ENCODE data around the gene PLEKHM1.

PLEKHM1 gene

GRCh38 chr17:45440839-45441515 lies 49.5 kb downstream of the PLEKHM1 start:
- DNase-seq: peak in 1 of 2 experiments; percentile 38

DNA sequence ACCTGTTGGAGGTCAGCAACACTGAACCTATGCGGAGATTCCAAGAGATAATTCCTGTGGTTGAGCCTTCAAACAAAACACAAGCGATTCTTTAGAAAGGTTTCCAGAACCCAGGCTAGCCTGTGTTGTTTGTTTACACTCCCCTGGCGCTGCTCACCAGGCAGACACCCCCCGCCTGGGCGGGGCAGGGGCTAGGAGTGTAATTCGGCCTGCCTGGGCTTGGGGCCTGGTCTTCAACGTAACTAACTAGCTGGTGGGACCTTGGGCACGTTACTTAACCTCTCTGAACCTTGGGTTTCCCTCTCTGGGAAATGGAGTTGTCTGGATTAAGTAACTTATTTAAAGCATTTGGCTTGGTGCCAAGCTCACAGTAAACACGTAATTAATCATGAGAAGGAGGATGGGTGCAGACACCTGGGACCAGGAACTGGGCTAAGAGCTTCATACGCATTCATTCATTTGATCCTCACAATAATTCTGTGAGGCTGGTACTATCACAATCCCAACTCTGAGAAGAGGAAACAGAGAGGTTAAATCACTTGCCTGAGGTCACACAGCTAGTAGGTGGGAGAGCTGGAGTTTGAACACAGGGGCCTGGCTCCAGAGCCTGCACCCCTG lies 50.3 kb downstream of the PLEKHM1 start:
- peak in 1 of 2 experiments; percentile 26 for DNase-seq

GRCh38 chr17:45438931-45439610 lies 51.5 kb downstream of the PLEKHM1 start:
- no peak for DNase-seq

DNA sequence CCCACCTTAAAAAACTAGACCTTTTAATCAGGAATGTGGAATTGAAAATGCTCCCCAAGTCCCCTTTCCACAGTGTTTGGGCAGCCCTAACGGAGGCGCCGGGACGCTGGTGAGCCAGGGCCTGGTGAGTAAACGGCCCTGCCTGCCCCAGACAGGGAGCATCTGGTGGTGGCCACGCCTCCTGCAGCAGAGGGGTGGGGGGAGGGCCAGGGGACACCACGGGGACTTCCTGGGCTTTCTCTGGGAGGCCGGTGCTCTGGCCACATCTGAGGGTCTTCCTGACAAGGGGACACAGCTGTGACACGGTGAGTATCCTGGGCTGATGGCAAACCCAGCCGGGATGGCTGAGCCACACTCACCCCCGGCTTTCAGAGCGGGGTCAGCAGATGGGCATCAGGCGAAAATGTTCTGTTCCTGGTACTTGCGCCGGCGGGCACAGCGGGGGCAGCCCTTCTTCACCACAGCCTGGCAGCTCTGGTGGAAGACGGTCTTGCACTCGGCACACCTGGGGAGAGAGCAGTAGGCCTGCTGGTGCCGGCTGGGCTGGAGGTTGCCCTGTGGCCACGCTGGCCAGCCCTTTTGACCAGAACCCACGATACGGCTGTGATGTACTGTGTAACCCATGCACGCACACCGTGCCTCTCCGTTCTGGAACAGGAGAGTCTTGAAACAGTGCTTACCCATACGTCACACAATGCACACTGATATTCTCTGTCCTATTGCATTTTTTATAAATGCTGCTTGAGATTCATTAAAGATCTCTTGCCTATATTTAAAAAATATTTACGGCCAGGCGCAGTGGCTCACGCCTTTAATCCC lies 52.8 kb downstream of the PLEKHM1 start:
- no peak for DNase-seq

DNA sequence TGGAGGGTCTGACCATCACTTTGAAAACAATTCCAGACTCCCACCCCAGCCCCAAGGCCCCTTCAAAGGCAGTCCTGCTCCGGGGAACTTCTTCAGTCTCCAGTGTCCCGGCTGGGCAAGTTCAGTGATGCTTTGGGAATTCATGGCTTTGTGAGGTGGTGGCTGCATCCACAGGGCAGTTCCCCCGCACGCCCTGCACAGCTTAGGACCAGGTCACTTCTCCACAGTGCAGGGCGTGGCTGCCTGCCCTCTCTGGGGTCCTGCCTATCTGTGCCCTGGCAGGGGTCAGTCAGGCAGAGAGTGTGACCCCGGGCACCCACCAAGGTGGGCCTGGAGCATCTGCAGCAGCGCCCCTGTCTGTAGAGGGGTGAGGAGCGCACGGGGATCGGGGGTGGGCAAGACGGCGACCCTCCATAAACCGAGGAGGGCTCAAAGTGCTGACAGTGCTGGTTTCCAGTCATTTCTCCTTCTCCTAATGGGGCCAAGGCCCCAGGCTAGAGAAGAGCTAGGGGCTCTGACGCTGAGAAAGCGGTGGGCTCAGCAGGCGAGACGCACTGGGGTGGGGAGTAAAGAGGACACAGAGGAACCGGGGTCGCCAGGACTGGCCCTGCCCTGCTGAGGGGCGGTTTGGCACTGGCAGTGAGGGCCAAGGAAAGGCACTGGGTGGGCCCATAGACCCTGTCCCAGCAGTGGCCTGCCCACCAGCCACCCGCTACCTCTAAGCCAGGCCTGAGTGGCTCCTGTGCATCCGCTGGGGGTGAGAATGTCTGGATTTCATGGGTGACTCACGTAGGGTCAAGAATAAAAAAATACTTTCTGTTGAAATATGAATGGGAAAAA lies 53.7 kb downstream of the PLEKHM1 start:
- DNase-seq: no peak

- no peak for DNase-seq
Measured at GRCh38 chr17:45436161-45436560, 54.4 kb downstream of the PLEKHM1 start.

GRCh38 chr17:45435481-45435880 lies 55.0 kb downstream of the PLEKHM1 start:
- DNase-seq: peak; percentile 40 to 68

- DNase-seq: no peak
Measured at GRCh38 chr17:45433159-45433535, 57.4 kb downstream of the PLEKHM1 start.

GRCh38 chr17:45432405-45433158 lies 57.9 kb downstream of the PLEKHM1 start, which contains the start of gene ARHGAP27:
TSS of gene ARHGAP27 (minus strand) at chr17:45432870. CDS start at chr17:45430279, 2,591 bp downstream.
- DNase-seq: peak in 1 of 2 experiments; percentile 21

- DNase-seq: peak; percentile 36 to 67
Measured at GRCh38 chr17:45431531-45432404, 58.8 kb downstream of the PLEKHM1 start.

GRCh38 chr17:45430738-45431530 lies 59.6 kb downstream of the PLEKHM1 start:
- no peak for DNase-seq

DNA sequence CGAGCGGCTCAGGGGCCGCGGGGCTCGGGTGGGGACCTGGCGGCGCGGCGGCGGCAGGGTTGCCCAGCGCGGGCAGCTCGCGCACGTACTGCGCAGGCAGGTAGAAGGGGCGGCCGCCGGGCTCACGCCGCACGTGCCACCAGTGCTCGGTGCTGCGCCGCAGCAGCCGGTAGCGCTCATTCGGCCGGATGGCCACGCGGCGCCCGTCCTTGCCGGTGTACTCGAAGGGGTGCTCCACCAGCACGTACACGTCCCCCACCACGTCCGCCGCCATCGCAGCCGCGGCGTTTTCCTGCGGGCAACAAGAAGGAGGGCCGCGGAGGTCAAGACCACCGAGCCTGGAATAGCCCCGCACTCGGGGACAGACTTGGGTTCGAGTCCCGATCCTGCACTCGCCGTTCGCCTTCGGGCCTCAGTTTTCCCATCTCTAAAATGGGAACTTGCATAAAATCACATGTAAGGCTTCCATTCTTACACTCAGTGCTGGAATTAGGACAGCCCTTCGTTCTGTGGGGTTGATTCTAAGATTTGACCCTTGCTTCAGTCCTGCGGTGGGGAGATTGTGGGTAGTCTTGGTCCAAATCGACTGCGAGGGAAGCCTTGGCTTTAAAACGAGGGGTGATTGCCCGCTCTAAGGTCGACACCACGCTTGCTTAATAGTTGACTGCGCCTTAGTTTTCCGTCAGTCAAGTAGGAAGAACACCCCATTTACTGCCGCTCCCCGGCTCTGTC lies 60.3 kb downstream of the PLEKHM1 start:
- DNase-seq: no peak

DNA sequence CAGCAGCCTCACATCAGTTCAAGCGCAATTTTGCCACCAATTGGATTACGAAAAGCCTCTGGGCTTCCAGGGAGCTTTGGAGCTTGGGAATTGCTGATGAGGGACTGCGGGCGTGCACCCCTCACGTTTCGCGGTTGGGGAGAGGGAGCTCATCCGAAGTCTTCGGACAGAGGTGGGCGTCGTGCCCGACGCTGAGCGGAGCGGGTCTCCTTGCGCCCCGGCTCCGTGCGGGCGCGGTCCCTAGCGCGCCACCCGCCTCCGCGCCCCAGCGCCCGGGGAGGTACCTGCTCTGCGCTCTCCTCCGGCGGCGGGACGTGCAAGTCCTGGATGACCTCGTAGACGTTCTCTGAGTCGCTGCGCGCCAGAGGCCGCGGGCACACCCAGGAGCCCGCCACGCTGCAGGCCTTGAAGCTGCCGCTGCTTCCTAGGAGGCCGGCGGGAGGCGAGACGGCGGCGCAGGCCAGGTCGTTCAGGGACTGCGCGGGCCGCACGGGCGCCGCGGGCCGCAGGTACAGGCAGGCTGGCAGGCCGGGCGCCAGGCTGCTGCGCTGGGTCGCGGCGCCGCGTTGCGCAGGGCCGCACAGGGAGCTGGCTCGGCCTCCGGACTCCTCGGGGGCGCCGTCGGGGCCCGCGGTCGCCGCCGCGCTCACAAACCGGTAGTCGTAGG lies 61.0 kb downstream of the PLEKHM1 start:
- DNase-seq: no peak

DNA sequence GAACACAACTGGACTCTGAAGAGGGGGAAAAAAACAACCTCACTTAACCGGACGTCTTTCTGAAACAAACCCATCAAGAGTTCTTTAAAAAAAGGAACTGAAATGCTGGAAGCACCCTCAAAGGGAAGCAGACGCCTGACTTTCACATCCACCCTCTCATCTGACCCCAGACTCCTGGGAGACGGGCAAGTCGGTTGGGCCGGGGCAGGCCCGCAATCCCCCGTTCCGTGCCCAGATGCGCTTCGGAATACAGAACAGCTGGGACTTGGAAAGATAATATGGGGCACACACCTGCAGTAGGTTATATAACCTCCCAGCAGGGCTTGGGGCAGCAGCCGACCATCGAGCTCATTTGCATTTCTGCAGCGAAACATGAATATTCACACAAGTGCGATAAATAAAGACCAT lies 61.6 kb downstream of the PLEKHM1 start:
- DNase-seq: peak; percentile 47 to 62

DNA sequence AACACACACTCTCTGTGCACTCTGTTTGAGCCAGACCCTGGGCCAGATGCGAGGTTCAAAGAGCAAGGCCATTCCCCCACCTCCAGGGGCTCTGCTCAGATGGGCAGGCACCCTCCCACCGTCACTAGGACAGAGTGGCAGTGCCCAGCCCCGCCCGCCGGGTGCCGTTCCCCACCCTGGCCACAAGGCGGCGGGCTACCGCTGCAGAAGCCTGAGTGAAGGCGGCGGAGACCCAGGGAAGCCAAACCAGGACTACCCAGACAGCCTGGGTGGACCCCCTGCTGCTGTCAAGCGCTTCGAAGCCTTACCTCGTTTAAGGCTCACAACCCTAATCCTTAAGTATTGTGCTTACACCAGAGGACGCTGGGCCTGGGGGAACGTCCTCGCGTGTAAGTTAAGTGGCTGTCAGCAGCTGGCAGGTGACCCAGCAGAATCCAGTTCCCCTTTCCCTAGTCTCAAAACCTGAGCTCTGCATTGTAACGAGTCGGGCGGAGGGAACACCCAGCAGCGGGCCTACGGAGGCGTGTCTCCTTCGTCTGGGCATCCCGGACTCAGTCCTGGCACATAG lies 62.4 kb downstream of the PLEKHM1 start:
- peak; percentile 97 to 99 for DNase-seq

DNA sequence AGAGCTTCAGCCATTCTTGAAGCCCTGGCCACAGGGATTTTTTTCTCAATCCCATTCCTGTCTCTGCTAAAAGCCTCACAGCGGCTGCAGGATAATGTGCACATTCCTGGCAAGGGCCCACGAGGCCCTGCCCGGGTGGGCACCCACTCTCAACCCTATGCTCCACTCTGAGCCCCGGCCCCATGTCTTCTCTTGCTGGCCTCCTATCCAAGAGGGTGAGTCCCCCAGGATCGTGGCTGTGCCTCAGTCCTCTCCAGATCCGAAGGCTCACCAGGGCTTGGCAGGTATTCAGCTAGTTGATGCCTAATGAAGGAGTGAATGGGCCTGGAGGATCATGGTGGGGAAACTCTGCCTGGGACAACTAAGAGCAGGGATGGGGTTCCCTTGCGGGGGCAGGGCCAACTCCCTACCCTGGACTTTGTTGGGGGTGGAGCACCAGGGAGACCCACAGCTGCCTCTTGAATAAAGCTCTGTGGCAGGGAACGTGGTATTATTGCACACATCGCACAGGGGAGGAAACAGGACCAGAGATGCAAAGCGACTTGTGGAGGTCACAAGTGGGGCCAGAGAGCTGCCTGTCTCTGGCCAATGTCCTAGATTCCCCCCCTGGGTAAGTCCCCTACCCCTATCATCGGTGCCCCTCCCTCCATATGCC lies 63.2 kb downstream of the PLEKHM1 start:
- DNase-seq: no peak

DNA sequence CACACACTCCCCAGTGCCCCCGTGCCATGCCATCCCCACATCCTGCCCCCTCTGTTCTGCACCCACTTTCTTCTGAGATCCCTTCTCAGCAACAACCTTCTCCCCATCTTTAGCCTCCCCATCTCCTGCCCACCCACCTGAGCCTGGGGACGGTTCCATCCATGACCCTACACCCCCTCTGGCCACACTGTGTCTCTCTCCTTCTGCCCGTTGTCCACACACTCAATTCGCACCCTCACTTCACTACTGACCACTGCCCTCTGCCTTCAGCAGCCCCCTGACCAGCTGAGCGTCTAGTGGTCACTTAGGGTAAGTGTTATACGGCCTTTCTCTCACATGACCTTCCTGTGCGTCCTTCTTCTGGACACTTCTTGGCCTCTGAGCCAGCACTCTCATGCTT lies 64.0 kb downstream of the PLEKHM1 start:
- no peak for DNase-seq

Data from NCI-H524 (cell line).